G401.6 (cell line): ENCODE measurements around the gene KIR3DL3.
"Not testable (repeated sequence)": the region's sequence is repeated elsewhere in the genome, so short reads cannot be mapped to it uniquely, and the experiment has no call there.

Source experiments
- FAIRE-seq: peaks from 2 replicates; lab custom pipeline; 2012; peaks lifted over from hg19 to GRCh38; lab: Jason Lieb, UNC

The KIR3DL3 gene

GRCh38 chr19:54782916-54783315 lies 58.7 kb downstream of the KIR3DL3 start:
- not testable (repeated sequence) for FAIRE-seq
